Activated CD8-positive, alpha-beta T cell treated with anti-CD3 and anti-CD28 coated beads for 36 hours (primary cell): Measurements from ENCODE around the gene BUD13. TPM values are rescaled to one million over a fixed set of nuclear protein-coding genes. Genes with fewer than 3 reads are reported as not detected.
A peak's percentile ranks its signal among the peaks of the same experiment; 100 is the strongest.

ENCODE experiments used
- ATAC-seq: fragments of 200-7000 bp; cut with Tn5 transposase; one replicate; pipeline ENCODE4 v1.10.0; 2021; ENCODE audit warnings: mild to moderate bottlenecking, moderate library complexity
- CTCF ChIA-PET: fragments of 350-600 bp; sonication (Branson Sonifier 250); formaldehyde crosslinking; loops from one replicate; lab custom pipeline; 2021; ENCODE audit warnings: antibody characterized with exemption; lab: Charles Lee
- POLR2A ChIA-PET: fragments of 350-600 bp; sonication (Branson Sonifier 250); formaldehyde crosslinking; loops from one replicate; lab custom pipeline; 2021; ENCODE audit warnings: antibody characterized with exemption; lab: Charles Lee
- DNase-seq: peaks from one replicate; pipeline ENCODE4 v3.0.0-alpha.2; 2020
- H3K27ac Mint-ChIP-seq: one replicate; pipeline ENCODE4 v1.8.0; 2021; ENCODE audit warnings: mild to moderate bottlenecking, mixed read lengths
- H3K27me3 Mint-ChIP-seq: one replicate; pipeline ENCODE4 v1.8.0; 2021; ENCODE audit warnings: mixed read lengths
- H3K36me3 Mint-ChIP-seq: one replicate; pipeline ENCODE4 v1.8.0; 2021; ENCODE audit warnings: low read depth, mixed read lengths
- H3K4me1 Mint-ChIP-seq: one replicate; pipeline ENCODE4 v1.8.0; 2021; ENCODE audit warnings: low read depth, mixed read lengths
- H3K4me3 Mint-ChIP-seq: one replicate; pipeline ENCODE4 v1.8.0; 2021; ENCODE audit warnings: mild to moderate bottlenecking, moderate library complexity, mixed read lengths
- H3K9me3 Mint-ChIP-seq: one replicate; pipeline ENCODE4 v1.8.0; 2021; ENCODE audit warnings: mixed read lengths
- intact Hi-C: fragments of 100-400 bp; cut with micrococcal nuclease; formaldehyde crosslinking; loops from one replicate; pipeline ENCODE4 v1.10.0; 2022
- total RNA-seq, 2 experiments: library from RNA; stranded (reverse); gene quantifications; one replicate each; pipeline ENCODE4 v1.2.3, GENCODE V29; 2021
- TF ChIP-seq, protein P1 (sequence below): fragments of 200-600 bp; IDR thresholded peaks from one replicate; pipeline ENCODE4 v1.8.0; 2022; ENCODE audit warnings: antibody characterized with exemption, mild to moderate bottlenecking

Gene BUD13
- total RNA-seq, 2 experiments from 2014 or later: 26.6 to 28.6 TPM

DNA sequence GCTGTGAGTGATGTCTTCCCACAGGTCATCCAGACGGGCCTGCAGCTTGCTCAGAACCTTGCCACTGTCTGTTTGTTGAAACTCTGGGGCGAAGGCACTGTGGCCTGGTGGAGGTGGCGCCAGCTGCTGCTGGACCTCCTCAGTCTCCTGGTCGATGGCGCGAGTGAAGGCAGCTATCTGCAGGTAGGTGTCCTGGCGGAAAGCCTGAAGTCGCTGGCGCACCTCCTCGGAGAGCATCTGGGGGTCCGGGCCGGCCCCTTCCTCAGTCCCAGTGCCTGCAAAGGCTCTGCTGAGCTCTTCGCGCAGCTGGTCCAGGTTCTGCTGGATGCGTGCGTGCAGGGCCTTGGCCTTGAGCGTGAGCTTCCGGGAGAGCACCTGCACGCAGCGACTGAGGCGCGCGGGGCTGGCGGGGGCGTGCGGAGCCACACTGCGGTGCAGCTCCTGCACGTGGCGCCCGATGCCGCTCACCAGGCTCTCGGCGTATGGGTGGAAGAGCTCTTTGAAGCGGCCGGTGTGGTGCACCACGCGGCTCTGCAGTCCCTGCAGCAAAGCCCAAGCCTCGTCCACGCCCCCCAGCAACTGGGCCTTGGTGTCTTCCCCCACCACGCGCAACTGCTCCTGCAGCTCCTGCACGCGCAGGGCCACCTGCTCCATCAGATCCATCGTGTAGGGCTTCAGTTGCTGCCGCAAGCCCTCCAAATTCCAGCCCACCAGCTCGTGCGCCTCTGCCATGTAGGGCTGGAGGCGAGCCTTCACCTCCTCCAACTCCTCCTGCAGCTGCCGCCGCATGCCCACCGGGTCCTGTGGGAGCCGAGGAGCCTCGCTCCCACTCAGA is 17.6 kb upstream of the BUD13 start:
- ATAC-seq (no peak), DNase-seq (no peak)
- Mint-ChIP-seq H3K27me3 (no peaks in the 10 kb centered on the region), H3K4me1 (peaks cover 26% of the 10 kb centered on the region), H3K4me3 (no peak overlapping the region), H3K36me3 (peaks cover 19% of the 10 kb centered on the region), H3K9me3 (no peaks in the 10 kb centered on the region), H3K27ac (no peak overlapping the region)
- POLR2A ChIA-PET: interaction anchor here (0.9 to 2.5 kb wide), 4 partner anchors 13 to 62 kb away, joined by 3 to 10 read pairs (median 6); partner anchors contain the start of gene BUD13
- CTCF ChIA-PET: interaction anchor here (0.8 to 10.0 kb wide), 43 partner anchors 8 to 436 kb away, joined by 3 to 167 read pairs (median 6); partner anchors contain the start of genes APOA1, BUD13, PAFAH1B2 and SIK3
- TF ChIP-seq, protein P1, sequence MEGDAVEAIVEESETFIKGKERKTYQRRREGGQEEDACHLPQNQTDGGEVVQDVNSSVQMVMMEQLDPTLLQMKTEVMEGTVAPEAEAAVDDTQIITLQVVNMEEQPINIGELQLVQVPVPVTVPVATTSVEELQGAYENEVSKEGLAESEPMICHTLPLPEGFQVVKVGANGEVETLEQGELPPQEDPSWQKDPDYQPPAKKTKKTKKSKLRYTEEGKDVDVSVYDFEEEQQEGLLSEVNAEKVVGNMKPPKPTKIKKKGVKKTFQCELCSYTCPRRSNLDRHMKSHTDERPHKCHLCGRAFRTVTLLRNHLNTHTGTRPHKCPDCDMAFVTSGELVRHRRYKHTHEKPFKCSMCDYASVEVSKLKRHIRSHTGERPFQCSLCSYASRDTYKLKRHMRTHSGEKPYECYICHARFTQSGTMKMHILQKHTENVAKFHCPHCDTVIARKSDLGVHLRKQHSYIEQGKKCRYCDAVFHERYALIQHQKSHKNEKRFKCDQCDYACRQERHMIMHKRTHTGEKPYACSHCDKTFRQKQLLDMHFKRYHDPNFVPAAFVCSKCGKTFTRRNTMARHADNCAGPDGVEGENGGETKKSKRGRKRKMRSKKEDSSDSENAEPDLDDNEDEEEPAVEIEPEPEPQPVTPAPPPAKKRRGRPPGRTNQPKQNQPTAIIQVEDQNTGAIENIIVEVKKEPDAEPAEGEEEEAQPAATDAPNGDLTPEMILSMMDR: no peak
- intact Hi-C loops: loop anchor here (1.0 to 5.0 kb wide), 2 partner anchors 47 to 316 kb away; partner anchors contain the start of gene APOA1

DNA sequence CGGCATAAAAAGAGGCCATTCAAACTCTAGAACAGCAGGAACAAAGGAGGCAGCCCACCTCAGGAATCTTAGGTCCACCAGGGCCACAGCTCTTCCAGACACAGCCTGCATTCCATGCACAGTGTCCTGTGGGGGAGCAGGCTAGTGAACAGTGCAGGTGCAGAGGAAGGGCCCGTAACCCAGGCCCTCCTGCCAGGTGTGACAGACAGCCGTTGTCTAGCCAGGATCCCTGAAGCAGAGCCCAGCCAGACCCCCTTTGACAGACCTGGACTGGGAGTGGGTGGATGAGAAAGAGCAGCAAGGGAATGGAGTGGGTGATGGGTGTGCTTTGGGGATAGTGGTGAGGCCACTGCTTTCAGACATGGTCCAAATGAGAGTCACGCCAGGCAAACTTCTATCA is 16.2 kb upstream of the BUD13 start:
- Mint-ChIP-seq H3K4me1 (peaks cover 37% of the 10 kb centered on the region), H3K4me3 (peak overlapping the region; percentile 83), H3K27ac (no peak overlapping the region), H3K27me3 (no peaks in the 10 kb centered on the region), H3K9me3 (no peaks in the 10 kb centered on the region), H3K36me3 (peaks cover 33% of the 10 kb centered on the region)
- ATAC-seq: no peak
- intact Hi-C loops: no loop called here
- POLR2A ChIA-PET: interaction anchor here (2.5 to 4.5 kb wide), 2 partner anchors 11 to 16 kb away, joined by 10 to 44 read pairs; partner anchors contain the start of gene BUD13
- DNase-seq: no peak
- TF ChIP-seq, protein P1: no peak
- CTCF ChIA-PET: interaction anchor here (1.1 to 10.0 kb wide), 5 partner anchors 24 to 317 kb away, joined by 3 to 167 read pairs (median 14); partner anchors contain the start of gene APOA1

DNA sequence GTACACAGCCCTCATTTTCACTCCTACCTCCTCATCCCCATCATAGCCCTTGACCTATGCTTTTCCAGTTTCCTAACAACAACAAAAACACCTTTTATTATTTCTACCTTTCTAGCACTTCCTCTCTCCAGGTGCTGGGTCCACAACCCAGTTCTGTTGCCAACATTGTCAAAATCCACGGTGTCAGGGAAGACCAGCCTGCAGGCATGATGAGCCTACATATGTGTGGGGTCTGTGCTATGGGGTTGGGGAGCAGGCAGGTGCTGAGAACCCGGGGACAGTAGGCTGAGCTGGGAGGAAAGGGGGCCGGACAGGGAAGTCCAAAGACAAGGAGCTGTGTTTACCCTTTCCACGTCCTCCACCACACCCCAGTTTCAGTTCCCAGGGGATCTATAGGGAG is 15.7 kb upstream of the BUD13 start:
- TF ChIP-seq, protein P1: no peak
- ATAC-seq (no peak), DNase-seq (no peak)
- intact Hi-C loops: no loop called here
- H3K9me3 Mint-ChIP-seq: no peaks in the 10 kb centered on the region
- no peaks in the 10 kb centered on the region for H3K27me3 Mint-ChIP-seq
- H3K4me3 Mint-ChIP-seq: peak overlapping the region; percentile 83
- POLR2A ChIA-PET: interaction anchor here (0.8 to 4.5 kb wide), 4 partner anchors 15 to 355 kb away, joined by 3 to 44 read pairs (median 4); partner anchors contain the start of genes BUD13 and PAFAH1B2
- H3K27ac Mint-ChIP-seq: peak overlapping the region; percentile 91
- peaks cover 38% of the 10 kb centered on the region for H3K4me1 Mint-ChIP-seq
- CTCF ChIA-PET: interaction anchor here (1.2 to 10.0 kb wide), 5 partner anchors 11 to 317 kb away, joined by 3 to 167 read pairs (median 9); partner anchors contain the start of gene APOA1
- H3K36me3 Mint-ChIP-seq: peaks cover 36% of the 10 kb centered on the region

DNA sequence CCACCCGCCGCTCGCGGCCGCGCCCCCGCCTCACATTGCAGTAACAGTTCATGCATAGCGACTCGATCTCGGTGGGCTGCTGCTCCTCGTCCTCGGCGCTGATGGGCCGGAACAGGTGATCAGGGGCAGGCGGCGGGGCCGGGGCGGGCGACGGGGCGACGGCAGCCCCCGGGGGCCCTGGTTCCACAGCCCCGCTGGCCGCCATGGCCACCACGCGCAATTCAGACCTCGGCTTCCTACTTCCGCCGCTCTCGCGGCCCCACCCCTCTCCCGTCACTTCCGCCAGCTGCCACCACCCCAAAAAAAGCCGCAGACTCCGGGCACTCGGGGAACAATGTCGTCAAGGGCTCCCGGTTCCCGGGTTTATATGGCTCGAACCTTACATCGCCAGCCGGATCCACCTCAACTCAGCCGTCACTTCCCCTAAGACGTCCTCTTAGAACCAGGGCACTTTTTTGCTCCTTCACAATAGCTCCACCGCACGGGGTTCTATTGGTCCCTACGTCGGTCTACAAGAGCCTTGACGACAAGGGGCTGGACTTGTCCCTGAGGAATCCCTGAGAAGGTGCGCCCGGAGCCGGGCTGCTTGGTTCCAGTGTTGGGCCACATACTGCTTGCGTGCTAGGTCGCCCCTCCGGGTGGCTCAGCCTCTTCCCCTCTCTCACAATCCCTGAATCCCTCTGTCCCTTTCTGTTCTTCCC is 15.1 kb upstream of the BUD13 start, which contains the start of gene ZPR1:
ZPR1 (minus strand) TSS at position 238 of the 701 bp plus-strand sequence; CDS start at position 205, 33 bp downstream.
- TF ChIP-seq, protein P1: no peak
- no peaks in the 10 kb centered on the region for H3K27me3 Mint-ChIP-seq
- CTCF ChIA-PET: interaction anchor here (0.7 to 10.0 kb wide), 11 partner anchors 11 to 439 kb away, joined by 3 to 167 read pairs (median 6); partner anchors contain the start of gene APOA1
- H3K9me3 Mint-ChIP-seq: no peaks in the 10 kb centered on the region
- H3K4me1 Mint-ChIP-seq: peaks cover 44% of the 10 kb centered on the region
- ATAC-seq (peak; percentile 77), DNase-seq (peak; percentile 87)
- H3K27ac Mint-ChIP-seq: peak within 1 kb of the TSS; percentile 91
- POLR2A ChIA-PET: interaction anchor here (0.8 to 4.5 kb wide), 6 partner anchors 11 to 356 kb away, joined by 3 to 44 read pairs (median 6); partner anchors contain the start of genes BUD13 and PAFAH1B2
- intact Hi-C loops: no loop called here
- H3K36me3 Mint-ChIP-seq: peaks cover 42% of the 10 kb centered on the region
- H3K4me3 Mint-ChIP-seq: peak within 1 kb of the TSS; percentile 83
